GM12874 (cell line): Measurements from ENCODE around the gene CHRDL1.

ENCODE experiments used
- TF ChIP-seq, protein P1 (sequence below): IDR thresholded peaks from 2 replicates; pipeline ENCODE4 v1.5.1; 2011; ENCODE audit warnings: low read depth, mild to moderate bottlenecking, control low read depth, low read length, moderate library complexity; ENCODE audit not compliant: insufficient read depth

CHRDL1 gene

DNA sequence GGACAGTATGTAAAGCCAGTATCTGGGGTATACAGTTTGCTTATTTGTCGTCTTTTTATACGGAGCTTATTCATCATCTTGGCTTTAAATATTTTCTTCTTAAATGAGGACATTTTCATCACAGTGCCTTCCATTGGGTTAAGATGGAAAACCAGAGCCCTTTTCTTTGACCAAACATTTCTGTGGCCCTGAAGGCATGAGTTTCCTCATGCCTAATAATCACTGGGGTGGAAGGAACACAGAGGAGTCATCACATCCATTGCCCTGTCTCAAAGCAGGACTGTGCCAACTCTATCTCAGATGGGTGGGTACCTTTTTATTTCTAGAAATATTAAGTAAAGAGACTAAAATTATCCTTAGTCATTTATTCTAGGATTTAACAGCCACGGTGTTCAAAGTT, 40.0 kb downstream of the CHRDL1 start:
- TF ChIP-seq, protein P1, sequence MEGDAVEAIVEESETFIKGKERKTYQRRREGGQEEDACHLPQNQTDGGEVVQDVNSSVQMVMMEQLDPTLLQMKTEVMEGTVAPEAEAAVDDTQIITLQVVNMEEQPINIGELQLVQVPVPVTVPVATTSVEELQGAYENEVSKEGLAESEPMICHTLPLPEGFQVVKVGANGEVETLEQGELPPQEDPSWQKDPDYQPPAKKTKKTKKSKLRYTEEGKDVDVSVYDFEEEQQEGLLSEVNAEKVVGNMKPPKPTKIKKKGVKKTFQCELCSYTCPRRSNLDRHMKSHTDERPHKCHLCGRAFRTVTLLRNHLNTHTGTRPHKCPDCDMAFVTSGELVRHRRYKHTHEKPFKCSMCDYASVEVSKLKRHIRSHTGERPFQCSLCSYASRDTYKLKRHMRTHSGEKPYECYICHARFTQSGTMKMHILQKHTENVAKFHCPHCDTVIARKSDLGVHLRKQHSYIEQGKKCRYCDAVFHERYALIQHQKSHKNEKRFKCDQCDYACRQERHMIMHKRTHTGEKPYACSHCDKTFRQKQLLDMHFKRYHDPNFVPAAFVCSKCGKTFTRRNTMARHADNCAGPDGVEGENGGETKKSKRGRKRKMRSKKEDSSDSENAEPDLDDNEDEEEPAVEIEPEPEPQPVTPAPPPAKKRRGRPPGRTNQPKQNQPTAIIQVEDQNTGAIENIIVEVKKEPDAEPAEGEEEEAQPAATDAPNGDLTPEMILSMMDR: no peak

DNA sequence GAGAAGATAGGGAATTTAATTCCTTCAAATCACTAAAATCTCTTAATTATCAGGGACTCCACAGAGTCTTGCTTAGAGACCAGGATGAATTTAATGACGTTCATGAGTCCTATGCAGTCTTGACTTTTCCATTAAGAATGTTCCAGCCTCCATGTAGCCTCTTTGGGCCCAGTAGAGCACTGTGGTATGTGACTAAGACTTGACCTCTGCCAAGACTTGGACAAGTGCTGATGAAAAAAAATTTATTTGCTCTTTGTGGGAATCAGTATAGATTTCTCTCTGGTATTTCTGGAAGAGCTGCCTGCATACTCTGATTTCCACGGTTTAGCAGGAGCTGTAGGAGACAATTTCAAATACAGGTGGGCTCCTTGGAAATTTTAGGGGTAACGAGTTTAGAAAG, 40.6 kb downstream of the CHRDL1 start:
- TF ChIP-seq, protein P1: no peak

- TF ChIP-seq, protein P1: no peak
Measured at GRCh38 chrX:110750526-110751189, 45.0 kb downstream of the CHRDL1 start.

- TF ChIP-seq, protein P1: no peak
Measured at GRCh38 chrX:110748256-110748806, 47.3 kb downstream of the CHRDL1 start.

GRCh38 chrX:110746014-110746413, 49.6 kb downstream of the CHRDL1 start:
- TF ChIP-seq, protein P1: no peak

- TF ChIP-seq, protein P1: no peak
Measured at GRCh38 chrX:110745288-110745687, 50.3 kb downstream of the CHRDL1 start.

DNA sequence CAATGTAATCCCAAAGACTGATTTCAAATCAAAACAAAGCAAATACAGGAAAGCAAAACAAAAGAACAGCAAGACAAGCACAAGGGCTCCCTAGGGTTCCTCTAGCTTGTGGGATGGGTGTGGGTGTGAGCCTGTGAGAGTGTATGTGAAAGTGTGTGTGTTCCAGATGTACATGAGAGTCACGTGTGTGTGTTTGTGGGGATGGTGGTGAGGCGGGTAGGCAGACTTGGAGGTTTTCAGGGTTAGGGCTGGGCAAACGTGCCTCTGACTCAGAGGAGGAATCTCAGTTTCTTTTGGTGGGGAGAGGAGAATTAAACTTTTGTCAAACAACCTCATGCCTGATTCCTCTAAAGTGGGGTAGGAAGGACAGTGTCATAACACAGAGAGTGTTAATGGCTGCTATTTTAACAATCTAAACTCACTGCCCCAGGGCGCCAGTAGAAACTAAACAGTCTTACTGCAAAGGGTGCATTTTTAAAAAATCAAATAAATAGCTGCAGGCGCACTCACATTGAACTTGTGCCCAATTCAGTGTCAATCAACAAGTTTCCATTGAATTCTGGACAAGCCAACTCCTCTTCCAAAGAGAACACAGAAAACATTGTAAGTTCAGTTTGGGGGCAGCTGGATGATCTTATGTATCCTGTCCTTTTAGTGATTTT, 51.8 kb downstream of the CHRDL1 start:
- TF ChIP-seq, protein P1: no peak
